NCI-H82 (cell line): ENCODE results near the gene STEAP3.

ENCODE experiments used
- DNase-seq: peaks from one replicate; lab custom pipeline; 2025; lab: John Stamatoyannopoulos, UW

Gene STEAP3

DNA sequence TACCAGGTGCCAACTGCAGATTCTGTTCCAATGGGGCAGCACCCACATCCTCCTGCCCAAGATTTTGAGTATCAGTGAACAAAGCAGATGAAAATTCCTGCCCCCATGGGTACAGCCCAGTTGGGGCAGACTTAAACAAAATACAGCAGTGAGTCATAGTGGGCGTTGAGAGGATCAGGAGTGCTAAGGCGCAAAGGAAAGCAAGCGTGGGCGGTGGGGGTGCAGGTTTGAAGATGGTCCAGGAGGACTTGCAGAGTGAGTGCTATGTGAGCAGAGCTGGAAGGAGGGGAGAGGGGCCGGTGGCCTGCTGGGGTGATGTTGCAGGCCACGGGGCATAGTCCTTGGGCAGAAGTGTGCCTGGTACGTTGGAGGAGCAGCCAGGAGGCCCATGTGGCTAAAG, 24.7 kb downstream of the STEAP3 start:
- DNase-seq: no peak

DNA sequence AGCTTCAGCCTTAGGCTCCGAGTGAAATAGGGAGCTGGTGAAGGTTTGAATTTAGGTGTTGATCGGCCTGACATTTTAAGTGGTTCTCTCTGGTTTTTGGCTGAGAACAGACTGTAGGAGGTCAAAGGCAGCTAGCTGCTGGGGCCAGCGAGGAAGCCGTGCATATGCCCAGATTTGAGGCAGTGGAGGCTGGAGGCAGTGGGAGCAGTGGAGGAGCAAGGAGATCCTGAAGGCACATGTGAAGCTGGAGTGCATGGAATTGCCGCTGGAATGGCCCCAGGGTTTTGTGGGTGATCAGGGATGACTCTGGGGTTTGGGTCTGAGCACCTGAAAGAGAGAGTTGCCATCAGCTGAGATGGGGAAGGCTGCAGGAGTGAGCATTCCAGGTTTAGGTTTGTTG, 25.1 kb downstream of the STEAP3 start:
- DNase-seq: no peak

DNA sequence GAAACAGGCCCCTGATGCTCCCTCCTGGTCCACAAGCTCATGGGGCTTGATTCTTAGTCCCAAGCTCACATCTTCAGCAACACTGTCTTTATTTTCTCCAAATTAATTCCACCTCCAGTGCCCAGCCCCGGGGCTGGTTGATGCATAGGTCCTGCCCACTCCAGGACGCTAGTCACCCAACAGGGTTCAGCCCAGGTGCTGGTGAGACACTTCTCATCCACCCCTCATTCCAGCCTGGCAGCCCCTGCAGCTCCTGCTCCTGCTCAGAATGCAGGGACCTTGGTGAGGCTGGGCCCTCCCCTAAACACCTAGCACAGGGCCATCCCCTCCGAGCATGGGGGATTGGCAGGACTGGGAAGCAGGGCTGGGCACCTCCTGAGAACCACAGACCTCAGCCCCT, 25.7 kb downstream of the STEAP3 start:
- DNase-seq: no peak

DNA sequence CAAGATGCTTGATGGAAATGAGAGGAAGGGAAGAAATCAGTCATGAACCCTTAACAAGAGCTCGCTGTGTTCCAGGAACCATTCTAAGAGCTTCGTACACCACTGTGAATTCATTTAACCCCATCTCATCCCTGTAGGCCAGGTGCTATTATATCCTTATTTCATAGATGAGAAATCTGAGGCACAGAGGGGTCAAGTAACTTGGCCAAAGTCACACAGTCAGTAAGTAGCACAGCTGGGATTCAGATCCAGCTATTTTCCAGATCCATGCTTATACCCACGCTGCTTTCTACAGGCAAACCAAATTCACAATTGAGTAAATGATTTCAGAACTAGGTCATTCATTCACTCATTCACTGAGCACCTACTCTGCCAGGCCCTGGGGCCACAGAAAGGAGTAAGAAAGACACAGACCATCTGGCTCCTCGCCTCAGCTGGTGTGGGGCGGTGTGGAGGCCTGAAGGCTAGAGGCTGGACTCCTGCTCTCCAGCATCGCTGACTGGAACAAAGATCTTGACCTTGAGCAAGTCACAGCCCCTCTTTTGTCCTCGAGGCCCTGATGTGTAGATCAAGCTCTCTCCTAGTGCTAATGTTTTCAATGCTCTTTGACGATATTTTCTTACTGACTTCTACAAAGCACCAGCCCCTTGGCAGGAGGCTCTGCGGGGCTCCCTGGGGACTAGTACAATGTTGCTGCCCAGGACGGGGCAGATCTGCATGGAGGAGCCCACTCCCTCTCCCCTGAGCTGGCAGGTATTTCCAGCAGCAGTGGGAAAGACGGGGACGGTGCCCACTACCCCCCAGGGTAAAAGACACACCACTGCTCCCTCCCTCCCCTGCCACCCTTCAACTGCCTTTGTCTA, 26.5 kb downstream of the STEAP3 start:
- no peak for DNase-seq

DNA sequence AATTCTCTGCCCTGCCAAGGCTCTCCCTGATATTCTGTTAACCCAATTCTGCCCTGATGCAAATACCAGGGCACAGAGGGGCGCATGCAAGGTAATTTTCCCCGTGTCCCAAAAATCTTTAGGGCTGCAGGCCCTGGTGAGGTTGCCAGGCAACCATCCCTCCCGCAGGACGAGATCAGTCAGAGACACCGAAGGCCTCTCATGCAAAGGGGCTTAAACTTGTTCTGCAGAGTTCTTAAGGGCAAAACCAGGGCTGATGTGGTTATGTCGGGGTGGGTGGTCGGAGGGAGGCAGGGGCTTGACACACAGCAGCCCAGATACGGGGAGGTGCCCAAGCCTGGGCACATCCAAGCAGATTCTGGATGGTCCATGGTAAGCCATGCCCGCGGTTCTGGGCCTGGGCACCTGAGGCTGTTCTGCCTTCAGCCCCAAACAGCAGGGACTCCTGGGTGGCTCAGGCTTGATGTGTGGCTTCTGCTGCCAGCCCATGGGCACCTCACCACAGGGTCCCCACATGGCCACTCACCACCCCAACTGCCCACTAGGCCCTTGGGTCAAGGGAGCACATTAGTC, 27.2 kb downstream of the STEAP3 start:
- no peak for DNase-seq

DNA sequence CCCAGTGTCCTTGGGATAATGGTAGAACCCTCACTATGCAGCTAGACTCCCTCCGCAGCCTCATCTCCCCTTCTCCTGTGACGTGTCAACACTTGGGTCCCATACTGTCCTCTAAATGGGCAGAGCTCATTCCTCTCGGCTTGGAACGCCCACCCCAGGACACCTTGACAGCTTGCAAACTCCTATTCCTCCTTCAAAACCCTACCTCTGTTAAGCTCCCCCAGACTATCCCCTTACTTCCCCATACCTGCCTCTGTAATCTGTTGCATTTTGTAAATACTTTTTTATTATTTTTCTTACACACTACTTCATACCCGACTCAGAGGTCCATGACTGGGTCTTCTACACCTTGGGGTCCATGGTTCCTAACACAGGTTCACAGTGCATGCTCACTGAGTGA, 28.0 kb downstream of the STEAP3 start:
- DNase-seq: no peak

DNA sequence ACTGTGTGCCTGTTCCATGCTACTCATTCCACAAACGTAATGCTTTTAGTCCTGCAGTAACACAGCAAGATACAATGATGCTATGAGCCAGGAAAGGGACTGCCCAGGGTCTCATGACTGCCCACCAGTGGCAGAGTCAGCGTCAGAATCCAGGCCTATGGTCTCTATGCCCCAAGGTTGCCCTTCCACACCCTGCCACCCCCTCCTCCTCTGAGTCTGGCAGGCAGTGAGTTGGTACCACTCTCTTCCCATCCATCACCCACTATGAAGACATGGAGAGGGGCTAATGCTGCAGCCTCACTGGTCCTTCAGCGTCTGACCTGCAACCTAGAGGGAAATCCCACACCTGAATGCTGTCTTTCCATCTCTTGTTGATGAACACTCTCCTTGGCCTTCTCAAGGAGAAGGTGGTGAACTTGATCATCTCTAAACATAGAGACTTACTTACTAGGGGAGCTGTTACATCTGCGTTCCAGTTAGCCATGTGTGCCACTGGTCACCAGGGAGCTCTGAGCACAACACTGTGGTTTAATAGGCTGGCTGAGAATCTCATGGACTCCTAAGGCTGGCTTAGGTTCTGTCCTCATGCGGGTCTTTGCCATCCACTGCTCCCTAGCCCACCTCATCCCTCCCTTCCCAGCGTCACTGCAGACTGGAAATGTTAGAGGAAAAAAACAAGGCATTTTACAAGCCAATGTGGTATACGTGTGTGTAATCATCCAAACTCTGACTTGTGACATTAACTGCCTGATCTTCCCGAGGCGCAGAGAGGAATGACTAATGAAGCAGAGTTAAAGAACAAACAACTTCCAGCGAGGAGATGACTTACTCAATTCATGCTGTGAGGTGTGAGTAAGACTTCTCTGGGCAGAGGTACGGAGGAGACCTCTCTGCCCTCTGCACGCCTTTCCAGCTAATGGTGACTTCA, 28.8 kb downstream of the STEAP3 start:
- DNase-seq: no peak

DNA sequence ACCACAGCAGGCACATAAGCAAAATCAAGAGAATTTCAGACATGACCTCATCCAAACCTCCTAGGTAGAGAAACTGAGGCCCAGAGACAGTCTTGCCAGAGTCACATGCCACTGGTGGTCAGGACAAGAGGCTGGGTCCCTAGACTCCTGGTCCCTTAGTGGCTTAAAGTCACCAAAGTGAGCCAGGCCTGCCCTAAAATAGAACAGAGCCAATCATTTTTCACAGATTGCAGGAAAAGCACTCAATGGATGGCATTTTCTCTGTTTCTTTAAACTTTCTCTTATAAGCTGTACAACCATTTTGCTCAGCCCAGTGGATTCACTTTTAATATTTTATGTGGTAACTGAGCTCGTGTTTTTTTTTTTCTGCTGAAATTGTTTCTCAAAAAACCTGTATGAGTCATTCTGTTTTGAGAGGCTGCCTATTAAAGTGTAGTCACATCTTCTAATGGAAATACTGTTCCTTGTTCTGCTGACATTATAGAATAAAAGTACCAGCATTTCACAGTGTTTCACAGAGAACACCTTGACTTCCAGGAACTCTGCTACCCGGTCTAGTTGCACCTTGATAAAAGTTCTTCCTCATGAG, 29.6 kb downstream of the STEAP3 start:
- DNase-seq: no peak

DNA sequence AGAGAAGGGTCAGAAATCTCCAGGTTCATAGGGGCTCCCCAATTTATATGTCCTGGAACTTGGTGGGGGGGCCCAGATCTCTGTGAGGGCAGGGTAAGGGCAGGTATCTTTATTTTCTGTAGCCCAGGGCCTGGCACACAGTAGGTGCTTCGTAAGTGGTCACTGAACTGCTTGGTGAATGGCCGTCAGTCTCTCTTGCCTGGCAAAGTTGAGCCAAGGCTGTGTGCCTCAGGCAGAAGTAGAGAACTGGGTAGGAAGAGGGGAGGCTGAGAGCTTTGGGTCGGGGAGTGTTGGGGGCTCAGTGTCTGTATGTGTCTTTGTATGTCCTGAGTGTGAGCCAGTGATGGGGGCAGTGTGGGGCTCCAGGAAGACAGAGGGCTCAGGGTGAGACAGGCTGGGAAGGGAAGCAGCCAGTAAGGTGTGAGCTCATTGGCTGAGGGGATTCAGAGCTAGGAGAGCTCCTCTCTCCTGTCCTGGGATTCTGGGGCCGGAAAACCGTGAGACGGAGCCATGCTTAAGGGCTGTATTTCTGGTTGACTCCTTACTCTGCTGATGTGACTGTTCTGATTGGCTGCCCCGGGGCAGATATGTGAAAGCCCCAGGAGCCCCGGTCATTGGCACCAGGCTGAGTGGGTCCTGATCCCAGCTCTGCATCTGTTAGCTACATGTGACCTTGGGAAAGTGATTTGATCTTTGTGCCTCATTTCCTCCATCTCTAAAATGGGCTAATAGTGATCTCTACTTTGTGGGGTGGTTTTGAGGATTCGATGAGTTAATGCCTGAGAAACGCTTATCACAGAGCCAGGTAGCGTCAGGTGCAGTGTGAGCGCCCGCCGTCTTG, 30.3 kb downstream of the STEAP3 start:
- no peak for DNase-seq

DNA sequence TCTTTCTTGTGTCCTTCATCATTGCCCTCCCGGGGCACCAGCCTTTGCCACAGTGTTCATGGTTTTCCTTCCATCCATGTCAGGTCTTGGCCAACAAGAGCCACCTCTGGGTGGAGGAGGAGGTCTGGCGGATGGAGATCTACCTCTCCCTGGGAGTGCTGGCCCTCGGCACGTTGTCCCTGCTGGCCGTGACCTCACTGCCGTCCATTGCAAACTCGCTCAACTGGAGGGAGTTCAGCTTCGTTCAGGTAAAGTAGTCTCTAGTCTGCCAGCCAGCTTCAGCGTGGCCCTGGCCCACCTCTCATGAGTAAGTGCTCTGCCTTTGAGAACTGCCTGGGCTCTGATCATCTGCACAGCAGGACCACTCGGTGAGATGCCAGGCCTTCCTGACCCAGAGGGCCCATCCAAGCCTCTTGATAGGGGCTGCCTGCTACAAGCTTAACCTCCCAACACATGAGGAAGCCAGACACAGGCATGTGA, 31.0 kb downstream of the STEAP3 start:
- DNase-seq: no peak

DNA sequence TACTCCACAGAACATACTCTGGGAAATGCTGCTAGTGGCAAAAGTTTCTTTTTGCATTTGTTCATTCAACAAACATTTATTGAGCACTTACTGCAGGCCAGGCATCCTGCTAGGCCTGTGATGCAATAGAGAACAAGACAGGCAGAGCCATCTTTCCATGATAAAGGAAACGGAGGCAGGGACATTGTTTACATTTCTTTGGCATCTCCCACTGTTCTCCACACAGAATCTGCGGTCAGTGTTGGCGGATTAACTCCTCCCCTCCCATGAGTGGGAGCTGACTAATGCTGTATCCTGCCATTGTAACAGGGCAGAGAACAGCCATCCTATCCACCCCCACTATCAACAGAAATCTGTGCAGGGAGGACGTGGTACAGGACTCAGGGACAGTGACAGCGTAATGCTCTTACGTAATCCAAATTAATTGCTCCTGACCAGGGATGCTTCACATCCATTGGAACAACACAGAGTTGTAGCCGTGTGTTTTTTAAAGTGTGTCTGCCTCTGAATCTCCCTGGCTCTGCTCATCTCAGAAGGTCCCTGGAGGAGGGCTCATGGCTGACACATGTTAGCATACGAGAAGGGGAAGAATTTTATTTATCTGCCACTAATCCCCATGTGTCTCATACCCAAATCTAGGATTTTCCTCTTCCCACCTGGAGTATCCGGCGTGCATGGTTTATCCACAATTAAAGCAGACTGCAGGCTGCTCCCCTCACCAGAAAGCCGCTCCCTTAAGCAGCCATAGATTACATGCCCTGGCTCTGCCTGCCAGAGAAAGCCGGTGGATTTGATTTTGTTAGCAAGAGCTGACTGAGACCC, 32.3 kb downstream of the STEAP3 start:
- DNase-seq: peak; percentile 97

DNA sequence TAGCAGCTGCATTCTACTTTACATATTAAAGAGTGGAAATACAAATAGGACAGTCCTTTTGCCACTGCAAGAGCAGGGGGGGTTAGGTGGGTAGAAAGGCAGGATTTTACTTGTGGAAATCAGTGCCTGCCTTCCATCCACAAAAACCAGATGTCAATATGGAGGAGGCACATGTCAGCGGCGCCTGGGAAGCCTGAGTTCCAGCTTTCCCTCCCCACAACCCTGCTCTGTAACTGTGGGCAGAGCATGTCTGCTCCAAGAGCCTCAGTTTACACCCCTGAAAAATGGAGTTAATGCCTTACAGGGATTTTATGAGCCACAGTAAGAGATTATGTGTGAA, 32.9 kb downstream of the STEAP3 start:
- no peak for DNase-seq

DNA sequence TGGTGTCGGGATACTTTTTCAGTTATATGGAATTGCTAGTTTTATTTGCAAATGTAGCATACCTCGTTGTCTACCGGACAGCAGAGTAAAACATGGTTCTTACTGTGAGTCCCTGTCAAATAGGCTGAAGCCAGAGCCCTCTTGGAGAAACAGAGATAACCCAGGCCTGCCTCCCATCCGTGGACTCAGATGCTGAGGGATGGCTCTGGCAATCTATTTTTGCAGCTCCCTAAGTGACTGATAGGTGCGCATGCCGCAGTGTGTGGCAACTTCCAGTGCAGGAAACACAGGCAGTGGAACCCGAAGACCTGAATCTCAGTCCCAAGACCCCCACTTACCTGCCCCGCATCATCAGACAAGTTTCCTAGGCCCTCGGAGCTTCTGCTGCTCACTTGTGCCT, 33.6 kb downstream of the STEAP3 start:
- DNase-seq: no peak

DNA sequence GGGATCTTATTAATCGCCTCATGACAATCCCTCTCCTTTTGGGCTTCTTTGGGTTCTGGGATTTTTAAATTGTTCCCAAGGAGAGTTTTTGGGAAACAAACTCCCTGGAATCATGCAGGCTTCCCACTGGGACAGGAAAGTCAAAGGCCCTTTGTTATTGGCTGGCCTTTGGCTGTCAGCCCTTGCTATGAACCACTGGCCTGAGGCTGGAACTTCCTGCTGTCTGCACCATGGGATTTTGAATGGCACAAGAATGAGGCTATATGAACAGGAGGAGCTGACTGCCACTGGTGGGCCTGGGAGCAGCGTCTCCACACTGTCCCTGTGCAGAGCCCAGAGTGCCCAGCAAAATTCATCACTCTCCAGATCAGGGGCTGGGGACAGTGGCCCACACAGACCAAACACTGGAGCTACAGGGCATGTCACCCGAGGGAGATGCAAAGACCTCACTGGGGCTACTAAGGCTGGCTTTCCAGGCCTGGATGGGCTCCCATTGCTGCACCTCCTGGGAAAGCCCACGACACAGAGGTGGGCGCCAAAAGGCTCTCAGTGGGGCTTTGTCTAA, 35.7 kb downstream of the STEAP3 start:
- peak; percentile 60 for DNase-seq

DNA sequence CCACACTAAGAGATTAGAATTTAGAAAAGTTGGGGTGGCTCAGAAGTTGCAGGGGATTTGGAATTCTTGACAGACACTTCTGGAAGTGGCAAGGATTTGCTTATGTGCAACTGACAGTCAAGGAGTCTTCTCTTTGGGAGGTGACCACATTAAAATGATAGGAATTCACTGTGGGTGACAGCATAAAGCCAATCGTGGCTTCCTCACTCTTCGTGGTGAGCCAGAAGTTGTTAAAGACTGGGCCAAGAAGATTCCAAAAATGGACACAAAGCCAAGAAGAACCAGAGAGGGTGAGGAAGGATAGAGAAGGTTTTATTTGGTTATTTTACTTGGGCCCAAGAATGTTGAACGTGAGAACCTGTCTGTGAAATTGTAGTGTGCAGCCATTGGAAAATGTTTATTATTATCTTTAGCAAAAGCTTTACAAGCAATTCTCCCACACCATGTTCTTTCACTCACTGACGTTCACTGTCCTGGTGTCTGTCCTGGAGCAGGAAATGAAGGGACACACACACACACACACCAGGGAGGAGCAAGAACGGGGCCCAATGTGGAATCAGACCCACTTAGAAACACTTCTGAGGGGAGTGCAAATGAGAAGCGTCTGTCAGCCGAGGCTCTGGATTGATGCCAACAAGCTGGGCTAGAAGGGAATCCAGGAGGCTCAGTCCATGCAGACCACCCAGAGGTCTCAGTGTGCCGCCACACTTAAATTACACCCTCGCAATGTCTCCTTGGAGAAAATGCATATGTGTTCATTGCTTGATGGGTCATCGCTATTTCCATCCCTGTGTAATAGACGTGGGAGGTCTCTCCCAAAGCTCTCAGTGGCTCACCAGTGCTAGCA, 37.2 kb downstream of the STEAP3 start:
- no peak for DNase-seq

DNA sequence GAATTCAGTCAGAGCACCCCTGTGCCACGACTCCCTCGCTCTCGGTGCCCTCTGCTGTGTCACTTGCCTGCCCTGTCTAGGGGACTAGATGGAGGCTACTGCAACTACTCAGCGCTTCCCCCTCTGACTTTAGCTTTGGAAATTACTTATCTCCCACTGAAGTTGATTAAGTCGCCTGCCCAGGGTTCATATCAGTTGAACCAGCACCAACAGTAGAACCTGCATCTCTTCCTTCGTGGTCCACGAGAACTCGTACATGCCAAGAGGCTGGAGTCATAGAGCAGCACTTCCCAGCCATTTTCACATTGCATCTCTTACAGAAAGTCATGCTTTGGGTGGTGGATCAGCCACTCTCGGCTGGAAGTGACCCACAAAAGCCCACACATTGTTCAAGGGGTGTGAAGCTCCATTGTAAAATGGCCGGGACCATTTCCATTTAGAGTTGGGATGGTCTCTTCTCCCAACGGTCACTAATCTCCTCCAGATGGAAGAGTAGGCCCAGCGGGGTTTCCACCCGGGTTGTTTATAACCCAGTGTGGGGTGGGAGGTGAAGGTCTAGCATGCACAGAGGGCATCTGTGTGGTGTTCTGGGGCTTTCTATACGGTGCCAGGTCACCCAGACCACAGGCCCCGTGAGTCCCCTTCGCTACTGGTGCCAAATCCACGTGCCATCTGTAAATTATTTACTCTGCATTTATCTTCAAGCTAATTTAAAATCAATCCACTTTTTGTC, 38.0 kb downstream of the STEAP3 start:
- no peak for DNase-seq

DNA sequence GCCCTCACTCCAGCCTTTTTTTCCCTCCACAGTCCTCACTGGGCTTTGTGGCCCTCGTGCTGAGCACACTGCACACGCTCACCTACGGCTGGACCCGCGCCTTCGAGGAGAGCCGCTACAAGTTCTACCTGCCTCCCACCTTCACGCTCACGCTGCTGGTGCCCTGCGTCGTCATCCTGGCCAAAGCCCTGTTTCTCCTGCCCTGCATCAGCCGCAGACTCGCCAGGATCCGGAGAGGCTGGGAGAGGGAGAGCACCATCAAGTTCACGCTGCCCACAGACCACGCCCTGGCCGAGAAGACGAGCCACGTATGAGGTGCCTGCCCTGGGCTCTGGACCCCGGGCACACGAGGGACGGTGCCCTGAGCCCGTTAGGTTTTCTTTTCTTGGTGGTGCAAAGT, 39.4 kb downstream of the STEAP3 start:
- DNase-seq: no peak

DNA sequence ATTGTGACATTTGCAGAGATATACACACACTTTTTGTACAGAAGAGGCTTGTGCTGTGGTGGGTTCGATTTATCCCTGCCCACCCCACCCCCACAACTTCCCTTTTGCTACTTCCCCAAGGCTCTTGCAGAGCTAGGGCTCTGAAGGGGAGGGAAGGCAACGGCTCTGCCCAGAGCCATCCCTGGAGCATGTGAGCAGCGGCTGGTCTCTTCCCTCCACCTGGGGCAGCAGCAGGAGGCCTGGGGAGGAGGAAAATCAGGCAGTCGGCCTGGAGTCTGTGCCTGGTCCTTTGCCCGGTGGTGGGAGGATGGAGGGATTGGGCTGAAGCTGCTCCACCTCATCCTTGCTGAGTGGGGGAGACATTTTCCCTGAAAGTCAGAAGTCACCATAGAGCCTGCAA, 40.0 kb downstream of the STEAP3 start:
- DNase-seq: no peak
